ENCODE measurements around the gene MCU. TPM values are rescaled to one million over a fixed set of nuclear protein-coding genes. Genes with fewer than 3 reads are reported as not detected.

Gene MCU
- total RNA-seq, 1 experiment from 2014 or later = 26.8 TPM

- TF ChIP-seq ATF3 (IDR thresholded peaks at IDR 0.05) (no peak), ZNF274 (IDR thresholded peaks at IDR 0.05; ENCODE audit: low read depth, low read length) (no peak), ELF1 (IDR thresholded peaks at IDR 0.05; ENCODE audit: borderline replicate concordance, low read depth) (no peak), SIN3A (IDR thresholded peaks at IDR 0.05; ENCODE audit: low read depth) (no peak), YY1 (IDR thresholded peaks at IDR 0.05; ENCODE audit: extremely low read depth, insufficient replicate concordance, low read depth, low read length) (no peak), JUND (IDR thresholded peaks at IDR 0.05) (no peak)
Measured at GRCh38 chr10:72663971-72664370, 28.0 kb upstream of the MCU start (continued).

GRCh38 chr10:72665925-72666324 lies 26.0 kb upstream of the MCU start:
- no peaks in the 10 kb centered on the region for H3K27me3 ChIP-seq (ENCODE audit: insufficient read depth, low read length)
- CTCF ChIA-PET = no interaction called here
- POLR2A ChIA-PET = interaction anchor here (1.4 kb wide), 2 partner anchors 10 to 40 kb away, joined by 4 read pairs; partner anchors contain the start of gene MICU1

More at GRCh38 chr10:72665925-72666324, 26.0 kb upstream of the MCU start:
- Histone ChIP-seq H3K79me2 (ENCODE audit: insufficient read depth, low read length) (no peaks in the 10 kb centered on the region), H2AFZ (ENCODE audit: low read depth, low read length, poor library complexity, severe bottlenecking) (peak overlapping the region; percentile 73), H3K4me1 (ENCODE audit: control insufficient read depth in 1 of 2, insufficient read depth in 2 of 2, low read length in 2 of 2) (peaks cover 6 to 10% of the 10 kb centered on the region in 2 experiments; a peak in 3 of 4 replicates), H3K27ac (ENCODE audit: low read depth, low read length) (no peak overlapping the region), H3K9ac (ENCODE audit: low read length) (no peak overlapping the region), H3K9me3 (ENCODE audit: control insufficient read depth in 1 of 2, insufficient read depth in 1 of 2, low read depth in 1 of 2, low read length in 2 of 2) (no peaks in the 10 kb centered on the region), H3K4me3 (replicated peaks in 1 of 2; ENCODE audit: low read depth in 1 of 2, low read length in 2 of 2) (no peak overlapping the region), H3K36me3 (ENCODE audit: control insufficient read depth in 1 of 2, insufficient read depth in 2 of 2, low read length in 2 of 2) (no peaks in the 10 kb centered on the region), H3K9me2 (ENCODE audit: insufficient read depth) (no peaks in the 10 kb centered on the region), H3K4me2 (ENCODE audit: low read length) (peak overlapping the region; percentile 33; the same call in 1 of the 2 replicates), H4K20me1 (ENCODE audit: insufficient read depth) (no peaks in the 10 kb centered on the region)
- BruUV-seq (replicated peaks) = no TSS peak
- intact Hi-C loops (cut with micrococcal nuclease) = no loop called here
- DNase-seq (ENCODE audit: low read depth, low spot score) (no peak), ATAC-seq (no peak)
- no peak for TF ChIP-seq ZFX (IDR thresholded peaks at IDR 0.05)
- TF ChIP-seq ZNF274 (IDR thresholded peaks at IDR 0.05; ENCODE audit: low read depth, low read length) = no peak
- no peak for TF ChIP-seq POLR2AphosphoS5 (IDR thresholded peaks at IDR 0.05; ENCODE audit: low read depth, low read length)
- no peak for TF ChIP-seq EZH2phosphoT487 (IDR thresholded peaks at IDR 0.05; ENCODE audit: borderline replicate concordance)
- TF ChIP-seq ZBTB33 (IDR thresholded peaks at IDR 0.05; ENCODE audit: extremely low read depth, insufficient replicate concordance, low read length) = no peak
- TF ChIP-seq JUND (IDR thresholded peaks at IDR 0.05) = peak; percentile 32; the same call in 1 of the 2 replicates
- peak; percentile 57; the same call in 1 of the 2 replicates for TF ChIP-seq FOSL1 (IDR thresholded peaks at IDR 0.05; ENCODE audit: low read depth)
- no peak for TF ChIP-seq REST (IDR thresholded peaks at IDR 0.05; ENCODE audit: low read depth)
- TF ChIP-seq SRF (IDR thresholded peaks at IDR 0.05; ENCODE audit: low read depth) = no peak
- no peak for TF ChIP-seq CBX3 (IDR thresholded peaks at IDR 0.05; ENCODE audit: low read depth)
- no peak for TF ChIP-seq ATF3 (IDR thresholded peaks at IDR 0.05)
- no peak for TF ChIP-seq EZH2 (IDR thresholded peaks at IDR 0.05)
- TF ChIP-seq RAD21 (IDR thresholded peaks at IDR 0.05; ENCODE audit: low read depth) = no peak
- TF ChIP-seq CEBPB (IDR thresholded peaks at IDR 0.05; ENCODE audit: low read depth) = peak; percentile 9; the same call in 1 of the 2 replicates
- TF ChIP-seq TCF7L2 (IDR thresholded peaks at IDR 0.05; ENCODE audit: borderline replicate concordance, extremely low read depth, insufficient read depth, insufficient read length) = no peak
- no peak for TF ChIP-seq POLR2A (IDR thresholded peaks at IDR 0.05; ENCODE audit: borderline replicate concordance, extremely low read depth, insufficient read depth, insufficient read length)
- RAD21 ChIA-PET (ENCODE audit: low non-redundant PET in 1 of 2, low total read pairs in 2 of 2, uncharacterized antibody in 2 of 2, unreplicated experiment in 2 of 2) = no interaction called here

Measured in HCT116 (cell line).